HG03442 (cell line): ENCODE results near the gene KMT5C.

Experiments used
- ATAC-seq: cut with Tn5 transposase; IDR thresholded peaks from one replicate; pipeline ENCODE4 v1.9.1; 2021; ENCODE audit warnings: mild to moderate bottlenecking, moderate library complexity; ENCODE audit not compliant: unreplicated experiment

KMT5C gene

GRCh38 chr19:55366790-55367189 lies 27.1 kb downstream of the KMT5C start:
- no peak for ATAC-seq

- no peak for ATAC-seq
These were observed 28.4 kb downstream of the KMT5C start for GRCh38 chr19:55368106-55368505.

GRCh38 chr19:55368701-55369563 lies 29.3 kb downstream of the KMT5C start:
- ATAC-seq, result no peak

- no peak for ATAC-seq
These were observed 30.1 kb downstream of the KMT5C start for GRCh38 chr19:55369653-55370304.

GRCh38 chr19:55370305-55370988 lies 30.8 kb downstream of the KMT5C start, which contains the start of gene IL11:
IL11 (minus strand) TSS chr19:55370463; CDS start chr19:55370310, 153 bp downstream.
- ATAC-seq, result no peak

GRCh38 chr19:55372316-55373081 lies 32.8 kb downstream of the KMT5C start:
- ATAC-seq, result no peak

GRCh38 chr19:55373306-55373992 lies 33.8 kb downstream of the KMT5C start:
- ATAC-seq, result no peak

GRCh38 chr19:55373993-55374757 lies 34.5 kb downstream of the KMT5C start:
- ATAC-seq, result no peak

- no peak for ATAC-seq
These were observed 36.7 kb downstream of the KMT5C start, which contains the start of gene TMEM190 for GRCh38 chr19:55376241-55376933. TMEM190 (plus strand) TSS chr19:55376826; CDS start chr19:55376854, 28 bp downstream.

GRCh38 chr19:55377356-55378131 lies 37.9 kb downstream of the KMT5C start:
- ATAC-seq, result no peak

- no peak for ATAC-seq
These were observed 39.5 kb downstream of the KMT5C start for GRCh38 chr19:55379174-55379573.

GRCh38 chr19:55382013-55382412 lies 42.3 kb downstream of the KMT5C start:
- ATAC-seq, result no peak

- no peak for ATAC-seq
These were observed 42.9 kb downstream of the KMT5C start for GRCh38 chr19:55382522-55383054.

- ATAC-seq, result no peak
These were observed 43.8 kb downstream of the KMT5C start for GRCh38 chr19:55383279-55384130.

GRCh38 chr19:55384131-55384919 lies 44.6 kb downstream of the KMT5C start, which contains the start of gene TMEM238:
TMEM238 (minus strand) TSS chr19:55384292; CDS start chr19:55384259, 33 bp downstream.
- no peak for ATAC-seq
